IPS DF 6.9 (cell line): Measurements from ENCODE around the gene SMARCD1.

Source experiments
- DNase-seq: peaks from one replicate; pipeline ENCODE4 v3.0.0-alpha.2; 2013; ENCODE audit warnings: low read depth, low spot score
- H3K27ac ChIP-seq: one replicate; pipeline ENCODE4 v1.5.1; 2013; ENCODE audit warnings: low read length, control low read depth
- H3K27me3 ChIP-seq: 2 replicates; pipeline ENCODE4 v1.6.1; 2013; ENCODE audit warnings: mild to moderate bottlenecking, low read length; ENCODE audit not compliant: control insufficient read depth, insufficient read depth
- H3K36me3 ChIP-seq: 2 replicates; pipeline ENCODE4 v1.6.1; 2013; ENCODE audit warnings: low read length; ENCODE audit not compliant: control insufficient read depth, insufficient read depth
- H3K4me1 ChIP-seq: 2 replicates; pipeline ENCODE4 v1.6.1; 2013; ENCODE audit warnings: low read length; ENCODE audit not compliant: control insufficient read depth, insufficient read depth
- H3K4me3 ChIP-seq: 2 replicates; pipeline ENCODE4 v1.5.1; 2013; ENCODE audit warnings: mild to moderate bottlenecking, low read length
- H3K9me3 ChIP-seq: 2 replicates; pipeline ENCODE4 v1.6.1; 2013; ENCODE audit warnings: low read length, inconsistent platforms; ENCODE audit not compliant: control insufficient read depth, insufficient read depth
- WGBS: extraction: QIAGEN DNeasy Blood & Tissue Kit; methylation state at CpG from one replicate; pipeline ENCODE4 v1.1.7; 2013; ENCODE audit warnings: mixed read lengths, missing lambda C conversion rate; ENCODE audit not compliant: insufficient read length, insufficient coverage; 5-methylcytosine and 5-hydroxymethylcytosine counted together

The SMARCD1 gene

DNA sequence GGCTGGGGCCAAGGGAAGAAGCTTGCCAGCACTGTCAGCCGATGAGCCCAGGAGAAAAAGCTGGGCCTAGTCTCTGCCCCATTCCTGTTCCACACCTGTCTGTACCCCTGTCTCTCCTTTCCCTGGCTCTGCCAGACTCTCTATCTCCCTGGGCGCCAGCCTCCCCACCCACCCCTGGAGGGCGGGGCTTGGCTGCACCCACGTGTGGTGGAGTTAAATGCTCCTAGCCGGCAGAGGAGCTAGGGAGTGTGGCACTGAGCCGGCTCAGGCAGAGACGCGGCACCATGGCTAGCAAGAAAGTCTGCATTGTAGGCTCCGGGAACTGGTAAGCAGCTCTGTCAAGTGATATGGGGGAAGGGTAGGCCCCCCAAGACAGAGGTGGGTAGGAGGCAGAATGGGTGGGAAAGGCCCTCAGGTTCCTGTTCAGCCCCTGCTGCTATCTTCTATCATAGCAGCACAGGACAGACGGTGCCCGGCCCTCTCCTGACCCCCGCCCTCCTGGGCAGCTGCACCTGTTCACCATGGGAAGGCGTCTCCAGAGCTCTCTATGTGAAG, 18.7 kb downstream of the SMARCD1 start, which contains the start of gene GPD1:
Gene GPD1, plus strand, starts transcription at position 242 of the 555 bp plus-strand sequence. Its CDS starts 43 bp downstream, at position 285.
- H3K27ac ChIP-seq: no peak within 1 kb of the TSS
- H3K4me1 ChIP-seq: peaks cover 4% of the 10 kb centered on the region
- H3K9me3 ChIP-seq: no peaks in the 10 kb centered on the region
- H3K27me3 ChIP-seq: no peaks in the 10 kb centered on the region
- no peak for DNase-seq
- H3K36me3 ChIP-seq: peaks cover 7% of the 10 kb centered on the region; the same call in 1 of the 2 replicates
- WGBS: no CpG with 5 or more reads among the region's 13 CpGs
- no peak within 1 kb of the TSS for H3K4me3 ChIP-seq

GRCh38 chr12:50104417-50105366, 19.6 kb downstream of the SMARCD1 start:
- no CpG with 5 or more reads among the region's 14 CpGs for WGBS
- no peak for DNase-seq
- H3K4me3 ChIP-seq: no peak overlapping the region
- no peaks in the 10 kb centered on the region for H3K27me3 ChIP-seq
- H3K4me1 ChIP-seq: peaks cover 4% of the 10 kb centered on the region
- H3K36me3 ChIP-seq: no peaks in the 10 kb centered on the region; the same call in 1 of the 2 replicates
- no peaks in the 10 kb centered on the region for H3K9me3 ChIP-seq
- H3K27ac ChIP-seq: no peak overlapping the region

GRCh38 chr12:50105913-50106450, 20.8 kb downstream of the SMARCD1 start:
- H3K36me3 ChIP-seq: no peaks in the 10 kb centered on the region
- no peak overlapping the region for H3K4me3 ChIP-seq
- H3K9me3 ChIP-seq: no peaks in the 10 kb centered on the region
- H3K4me1 ChIP-seq: peaks cover 8% of the 10 kb centered on the region
- no peaks in the 10 kb centered on the region for H3K27me3 ChIP-seq
- no peak overlapping the region for H3K27ac ChIP-seq
- WGBS: no CpG with 5 or more reads among the region's 12 CpGs
- DNase-seq: no peak

- Histone ChIP-seq H3K9me3 (no peaks in the 10 kb centered on the region), H3K4me3 (no peak overlapping the region), H3K27me3 (no peaks in the 10 kb centered on the region), H3K4me1 (peaks cover 7% of the 10 kb centered on the region), H3K27ac (no peak overlapping the region), H3K36me3 (no peaks in the 10 kb centered on the region)
- no peak for DNase-seq
- WGBS: no CpG with 5 or more reads among the region's 3 CpGs
Measured at GRCh38 chr12:50106907-50107306, 21.8 kb downstream of the SMARCD1 start.

- Histone ChIP-seq H3K27me3 (no peaks in the 10 kb centered on the region), H3K4me1 (peaks cover 7% of the 10 kb centered on the region), H3K9me3 (no peaks in the 10 kb centered on the region), H3K4me3 (no peak overlapping the region), H3K36me3 (no peaks in the 10 kb centered on the region), H3K27ac (no peak overlapping the region)
- no CpG with 5 or more reads among the region's 17 CpGs for WGBS
- no peak for DNase-seq
Measured at GRCh38 chr12:50107416-50108268, 22.5 kb downstream of the SMARCD1 start.

GRCh38 chr12:50109319-50109718, 24.2 kb downstream of the SMARCD1 start:
- H3K4me3 ChIP-seq: no peak overlapping the region
- H3K27me3 ChIP-seq: no peaks in the 10 kb centered on the region
- WGBS: no CpG with 5 or more reads among the region's 3 CpGs
- no peaks in the 10 kb centered on the region for H3K36me3 ChIP-seq
- peaks cover 4% of the 10 kb centered on the region for H3K4me1 ChIP-seq
- no peaks in the 10 kb centered on the region for H3K9me3 ChIP-seq
- no peak overlapping the region for H3K27ac ChIP-seq
- no peak for DNase-seq

DNA sequence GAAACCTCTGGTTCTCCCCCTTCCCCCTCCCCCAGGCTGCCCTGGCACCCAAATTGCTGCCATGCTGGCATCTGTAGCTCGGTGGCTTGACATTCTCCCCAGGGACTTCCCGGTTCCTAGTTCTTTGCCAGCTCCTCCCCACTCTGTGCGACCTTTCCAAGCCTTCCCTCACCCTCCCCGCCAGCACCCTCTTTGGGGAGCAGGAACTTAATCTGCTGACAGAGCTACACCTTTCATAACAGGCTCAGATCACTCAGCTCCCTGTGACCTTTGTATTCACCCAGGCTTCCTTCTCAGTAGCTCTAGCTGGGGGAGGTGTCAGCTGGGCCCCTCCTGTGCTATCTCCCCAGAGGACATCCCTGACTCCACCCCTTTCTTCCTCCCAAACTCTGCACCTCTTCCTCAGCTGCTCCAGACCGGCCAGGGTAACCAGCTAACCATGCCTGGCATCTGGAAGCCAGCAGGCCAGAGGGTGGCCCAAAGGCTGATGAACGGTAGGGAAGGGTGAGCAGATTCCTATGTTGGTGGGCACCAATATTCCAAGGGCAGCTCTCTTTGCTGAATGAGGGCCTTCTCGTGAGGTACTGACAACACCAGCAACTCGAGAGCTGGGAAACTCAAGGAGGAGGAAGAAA, 25.1 kb downstream of the SMARCD1 start:
- no peak for DNase-seq
- WGBS: no CpG with 5 or more reads among the region's 8 CpGs
- H3K36me3 ChIP-seq: no peaks in the 10 kb centered on the region
- H3K9me3 ChIP-seq: no peaks in the 10 kb centered on the region
- H3K27me3 ChIP-seq: no peaks in the 10 kb centered on the region
- H3K4me3 ChIP-seq: no peak overlapping the region
- no peak overlapping the region for H3K27ac ChIP-seq
- H3K4me1 ChIP-seq: peaks cover 4% of the 10 kb centered on the region

GRCh38 chr12:50110762-50111351, 25.7 kb downstream of the SMARCD1 start:
- DNase-seq: no peak
- no peaks in the 10 kb centered on the region for H3K27me3 ChIP-seq
- no peaks in the 10 kb centered on the region for H3K36me3 ChIP-seq
- H3K4me1 ChIP-seq: peaks cover 4% of the 10 kb centered on the region
- no peaks in the 10 kb centered on the region for H3K9me3 ChIP-seq
- peak overlapping the region; percentile 32; the same call in 1 of the 2 replicates for H3K4me3 ChIP-seq
- H3K27ac ChIP-seq: no peak overlapping the region
- no CpG with 5 or more reads among the region's 7 CpGs for WGBS

- DNase-seq: no peak
- H3K36me3 ChIP-seq: no peaks in the 10 kb centered on the region
- no CpG with 5 or more reads among the region's 19 CpGs for WGBS
- no peaks in the 10 kb centered on the region for H3K9me3 ChIP-seq
- peaks cover 4% of the 10 kb centered on the region for H3K4me1 ChIP-seq
- H3K27ac ChIP-seq: no peak overlapping the region
- H3K4me3 ChIP-seq: peak overlapping the region; percentile 32; the same call in 1 of the 2 replicates
- no peaks in the 10 kb centered on the region for H3K27me3 ChIP-seq
Measured at GRCh38 chr12:50111395-50111692, 26.2 kb downstream of the SMARCD1 start.
